HepG2 (cell line): ENCODE measurements around the gene RNU2-63P. TPM values are rescaled to one million over a fixed set of nuclear protein-coding genes. Genes with fewer than 3 reads are reported as not detected.

Source experiments
- GLI4 ChIP-seq: sonication (generic); formaldehyde crosslinking; IDR thresholded peaks from 2 replicates; pipeline ENCODE4 v1.5.1; 2020; ENCODE audit warnings: missing genetic modification reagents, mild to moderate bottlenecking, moderate library complexity, borderline replicate concordance
- MATR3 ChIP-seq: sonication (generic); formaldehyde crosslinking; IDR thresholded peaks from 2 replicates; pipeline ENCODE4 v1.4.0; 2020; ENCODE audit warnings: missing genetic modification reagents
- MAZ ChIP-seq, 2 experiments: sonication (generic) in 1 of 2; formaldehyde crosslinking in 1 of 2; IDR thresholded peaks; 2 replicates each; pipeline versions ENCODE4 v1.5.0 to v1.6.1; 2012 to 2020; ENCODE audit warnings: low read depth in 2 of 2, mild to moderate bottlenecking in 2 of 2, borderline replicate concordance in 1 of 2, improper control_type of control experiment in 1 of 2, low read length in 1 of 2, missing genetic modification reagents in 1 of 2, moderate library complexity in 1 of 2
- MBNL3 ChIP-seq: fragments of 250-450 bp; sonication (Bioruptor Pico); conservative IDR thresholded peaks from 2 replicates; pipeline ENCODE4 v1.8.0; 2022; ENCODE audit warnings: mild to moderate bottlenecking, inconsistent platforms
- MED8 ChIP-seq: sonication (generic); formaldehyde crosslinking; IDR thresholded peaks from 2 replicates; pipeline ENCODE4 v1.8.1; 2023; ENCODE audit warnings: mild to moderate bottlenecking, missing genetic modification reagents; ENCODE audit not compliant: insufficient replicate concordance
- MXI1 ChIP-seq: IDR thresholded peaks from 3 replicates; pipeline ENCODE4 v1.6.1; 2012; ENCODE audit warnings: low read depth, low read length, inconsistent platforms, borderline replicate concordance
- NCOA1 ChIP-seq: sonication (generic); formaldehyde crosslinking; IDR thresholded peaks from 2 replicates; pipeline ENCODE4 v1.9.0; 2021; ENCODE audit warnings: missing genetic modification reagents
- NFYB ChIP-seq: sonication (generic); formaldehyde crosslinking; IDR thresholded peaks from 2 replicates; pipeline ENCODE4 v1.4.0; 2020; ENCODE audit warnings: missing genetic modification reagents
- NR2F2 ChIP-seq: IDR thresholded peaks from 2 replicates; pipeline ENCODE4 v1.6.1; 2012; ENCODE audit warnings: low read depth, inconsistent platforms, borderline replicate concordance
- SP5 ChIP-seq: IDR thresholded peaks from 2 replicates; pipeline ENCODE4 v1.6.1; 2016; ENCODE audit warnings: low read depth, borderline replicate concordance
- ZMYM2 ChIP-seq: sonication (generic); formaldehyde crosslinking; IDR thresholded peaks from 2 replicates; pipeline ENCODE4 v1.8.0; 2022; ENCODE audit warnings: mild to moderate bottlenecking, missing genetic modification reagents
- ZNF24 ChIP-seq: fragments of 450-650 bp; IDR thresholded peaks from 2 replicates; pipeline ENCODE4 v1.6.1; 2017; ENCODE audit warnings: antibody characterized with exemption, mild to moderate bottlenecking
- ZNF275 ChIP-seq: sonication (generic); formaldehyde crosslinking; IDR thresholded peaks from 2 replicates; pipeline ENCODE4 v1.8.0; 2022; ENCODE audit warnings: missing genetic modification reagents, mild to moderate bottlenecking, inconsistent platforms, borderline replicate concordance
- ZNF597 ChIP-seq: sonication (generic); formaldehyde crosslinking; IDR thresholded peaks from 2 replicates; pipeline ENCODE4 v1.5.0; 2020; ENCODE audit warnings: missing genetic modification reagents
- ZNF615 ChIP-seq: sonication (generic); formaldehyde crosslinking; IDR thresholded peaks from 2 replicates; pipeline ENCODE4 v1.5.0; 2020; ENCODE audit warnings: mild to moderate bottlenecking, missing genetic modification reagents, borderline replicate concordance
- ZNF629 ChIP-seq: sonication (generic); formaldehyde crosslinking; conservative IDR thresholded peaks from 2 replicates; pipeline ENCODE4 v1.5.0; 2020; ENCODE audit warnings: missing genetic modification reagents
- ZNF672 ChIP-seq: sonication (generic); formaldehyde crosslinking; IDR thresholded peaks from 2 replicates; pipeline ENCODE4 v1.8.1; 2022; ENCODE audit warnings: missing genetic modification reagents
- ZNF737 ChIP-seq: sonication (generic); formaldehyde crosslinking; IDR thresholded peaks from 2 replicates; pipeline ENCODE4 v1.5.0; 2020; ENCODE audit warnings: missing genetic modification reagents, mild to moderate bottlenecking, borderline replicate concordance
- ZNF839 ChIP-seq: sonication (generic); formaldehyde crosslinking; IDR thresholded peaks from 2 replicates; pipeline ENCODE4 v1.4.0; 2020; ENCODE audit warnings: missing genetic modification reagents, mild to moderate bottlenecking, borderline replicate concordance
- polyA plus RNA-seq, 8 experiments: library from polyadenylated mRNA; depleted of rRNA in 3 of 8; stranded (reverse) in 7 of 8; unstranded in 1 of 8; fragments of >200 nt; fragmentation: Illumina TruSeq in 4 of 8; extraction: Trizol in 4 of 8; gene quantifications; 2 replicates each; pipeline versions ENCODE4 v1.2.1 to v1.2.3, GENCODE V29; 2011 to 2016; ENCODE audit warnings: low read depth in 4 of 8, missing spikeins in 1 of 8, mixed read lengths in 1 of 8; ENCODE audit not compliant: insufficient read depth in 1 of 8
- total RNA-seq, 5 experiments: library from RNA; depleted of rRNA; stranded (reverse); fragments of >200 nt; fragmentation: Illumina TruSeq; extraction: Trizol; gene quantifications; 2 replicates each; pipeline ENCODE4 v1.2.3, GENCODE V29; 2016; ENCODE audit warnings: low read depth in 1 of 5
- TF ChIP-seq, protein P1 (sequence below): sonication (generic); formaldehyde crosslinking; IDR thresholded peaks from 2 replicates; pipeline ENCODE4 v1.9.0; 2022; ENCODE audit warnings: missing genetic modification reagents, mild to moderate bottlenecking, borderline replicate concordance
- TF ChIP-seq, protein P2 (sequence below): sonication (generic); formaldehyde crosslinking; IDR thresholded peaks from 2 replicates; pipeline ENCODE4 v1.8.1; 2022; ENCODE audit warnings: mild to moderate bottlenecking, missing genetic modification reagents
- TF ChIP-seq, protein P3 (sequence below): sonication (generic); formaldehyde crosslinking; IDR thresholded peaks from 2 replicates; pipeline ENCODE4 v1.5.0; 2020; ENCODE audit warnings: missing genetic modification reagents, mild to moderate bottlenecking, borderline replicate concordance

The RNU2-63P gene
- total and polyA plus RNA-seq, 2 of the 13 experiments (the other 11 are each of a cell fraction or from before 2014, with no cell fraction given) = 6.8 TPM; not detected in 1

DNA sequence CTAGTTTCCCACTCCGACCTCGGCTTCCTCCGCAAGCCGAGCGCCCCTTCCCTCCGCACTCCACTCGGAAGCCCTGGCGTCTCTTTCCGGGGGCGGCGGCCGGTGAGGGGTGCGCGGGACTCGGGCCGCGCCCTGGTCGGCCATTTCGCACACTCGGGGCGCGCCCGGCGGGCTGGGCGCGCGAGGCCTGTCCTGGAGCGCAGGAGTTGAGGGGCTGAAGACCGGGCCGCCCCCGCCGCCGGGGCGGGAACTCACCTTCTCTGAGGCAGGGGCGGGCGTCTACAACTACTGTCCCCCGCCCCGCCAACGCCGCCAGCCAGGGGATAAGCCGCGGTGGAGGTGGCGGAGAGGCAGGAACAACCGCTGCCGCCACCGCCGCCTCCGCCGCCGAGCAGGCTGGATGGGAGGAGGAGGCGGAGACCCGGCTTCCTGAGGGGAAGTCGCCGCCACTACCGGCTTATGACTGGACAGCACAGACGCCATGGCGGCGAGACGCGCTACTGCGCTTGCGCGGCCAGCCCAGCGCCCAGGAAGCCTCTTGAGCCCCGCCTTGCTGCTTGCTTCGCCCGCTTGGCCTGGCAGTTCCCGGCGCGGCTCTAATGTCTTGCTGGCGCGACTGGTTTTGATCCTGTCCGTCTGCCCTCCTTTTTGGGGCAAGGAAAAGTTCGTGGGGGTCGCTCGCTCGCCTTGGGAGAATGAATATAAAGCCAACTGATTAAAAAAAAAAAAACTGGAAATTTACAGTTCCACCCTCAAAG is 39.2 kb upstream of the RNU2-63P start, which contains the start of gene KRCC1 (continued):
- TF ChIP-seq, protein P1, sequence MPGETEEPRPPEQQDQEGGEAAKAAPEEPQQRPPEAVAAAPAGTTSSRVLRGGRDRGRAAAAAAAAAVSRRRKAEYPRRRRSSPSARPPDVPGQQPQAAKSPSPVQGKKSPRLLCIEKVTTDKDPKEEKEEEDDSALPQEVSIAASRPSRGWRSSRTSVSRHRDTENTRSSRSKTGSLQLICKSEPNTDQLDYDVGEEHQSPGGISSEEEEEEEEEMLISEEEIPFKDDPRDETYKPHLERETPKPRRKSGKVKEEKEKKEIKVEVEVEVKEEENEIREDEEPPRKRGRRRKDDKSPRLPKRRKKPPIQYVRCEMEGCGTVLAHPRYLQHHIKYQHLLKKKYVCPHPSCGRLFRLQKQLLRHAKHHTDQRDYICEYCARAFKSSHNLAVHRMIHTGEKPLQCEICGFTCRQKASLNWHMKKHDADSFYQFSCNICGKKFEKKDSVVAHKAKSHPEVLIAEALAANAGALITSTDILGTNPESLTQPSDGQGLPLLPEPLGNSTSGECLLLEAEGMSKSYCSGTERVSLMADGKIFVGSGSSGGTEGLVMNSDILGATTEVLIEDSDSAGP (CRISPR knock-in tag) = peak; percentile 88
- TF ChIP-seq NFYB (peak; percentile 70), NR2F2 (no peak), SP5 (peak; percentile 83), MXI1 (peak; percentile 48; the same call in 1 of the 3 replicates), MED8 (CRISPR knock-in tag) (no peak), MAZ (IDR thresholded peaks at IDR 0.05; ENCODE audit: borderline replicate concordance, low read depth, low read length) (0 out of 2 replicates have a peak, but pooled peaks have one; percentile 70), MAZ (CRISPR knock-in tag; IDR thresholded peaks at IDR 0.05; ENCODE audit: low read depth) (peak; percentile 89; the same call in 1 of the 2 replicates), ZMYM2 (CRISPR knock-in tag) (no peak), ZNF737 (CRISPR knock-in tag) (no peak), ZNF24 (peak; percentile 25; the same call in 1 of the 2 replicates), ZNF629 (CRISPR knock-in tag) (no peak), ZNF275 (peak; percentile 74; the same call in 1 of the 2 replicates), ZNF615 (no peak; the same call in 1 of the 2 replicates), GLI4 (CRISPR knock-in tag) (peak; percentile 95), ZNF597 (no peak), MBNL3 (CRISPR knock-in tag) (no peak), NCOA1 (CRISPR knock-in tag) (no peak), MATR3 (CRISPR knock-in tag) (no peak), ZNF672 (no peak), ZNF839 (CRISPR knock-in tag) (no peak)
- TF ChIP-seq, protein P2, sequence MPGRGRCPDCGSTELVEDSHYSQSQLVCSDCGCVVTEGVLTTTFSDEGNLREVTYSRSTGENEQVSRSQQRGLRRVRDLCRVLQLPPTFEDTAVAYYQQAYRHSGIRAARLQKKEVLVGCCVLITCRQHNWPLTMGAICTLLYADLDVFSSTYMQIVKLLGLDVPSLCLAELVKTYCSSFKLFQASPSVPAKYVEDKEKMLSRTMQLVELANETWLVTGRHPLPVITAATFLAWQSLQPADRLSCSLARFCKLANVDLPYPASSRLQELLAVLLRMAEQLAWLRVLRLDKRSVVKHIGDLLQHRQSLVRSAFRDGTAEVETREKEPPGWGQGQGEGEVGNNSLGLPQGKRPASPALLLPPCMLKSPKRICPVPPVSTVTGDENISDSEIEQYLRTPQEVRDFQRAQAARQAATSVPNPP (CRISPR knock-in tag) = no peak
- TF ChIP-seq, protein P3, sequence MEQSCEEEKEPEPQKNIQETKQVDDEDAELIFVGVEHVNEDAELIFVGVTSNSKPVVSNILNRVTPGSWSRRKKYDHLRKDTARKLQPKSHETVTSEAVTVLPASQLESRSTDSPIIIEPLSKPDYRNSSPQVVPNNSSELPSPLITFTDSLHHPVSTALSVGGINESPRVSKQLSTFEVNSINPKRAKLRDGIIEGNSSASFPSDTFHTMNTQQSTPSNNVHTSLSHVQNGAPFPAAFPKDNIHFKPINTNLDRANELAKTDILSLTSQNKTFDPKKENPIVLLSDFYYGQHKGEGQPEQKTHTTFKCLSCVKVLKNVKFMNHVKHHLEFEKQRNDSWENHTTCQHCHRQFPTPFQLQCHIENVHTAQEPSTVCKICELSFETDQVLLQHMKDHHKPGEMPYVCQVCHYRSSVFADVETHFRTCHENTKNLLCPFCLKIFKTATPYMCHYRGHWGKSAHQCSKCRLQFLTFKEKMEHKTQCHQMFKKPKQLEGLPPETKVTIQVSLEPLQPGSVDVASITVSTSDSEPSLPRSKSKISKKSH (CRISPR knock-in tag) = no peak
